ENCODE measurements around the gene KEAP1.

GRCh38 chr19:10548746-10549276, 45.7 kb upstream of the KEAP1 start:
- TF ChIP-seq CTCF (IDR thresholded peaks at IDR 0.05 in 2 of 3, conservative IDR thresholded peaks at IDR 0.05 in 1 of 3; ENCODE audit: control insufficient read depth in 2 of 3, extremely low read depth in 1 of 3, insufficient read depth in 1 of 3, low read depth in 3 of 3, low read length in 3 of 3), result no peak
- TF ChIP-seq POLR2AphosphoS5 (IDR thresholded peaks at IDR 0.05; ENCODE audit: low read length), result no peak
- no peak for TF ChIP-seq EP300 (IDR thresholded peaks at IDR 0.05; ENCODE audit: borderline replicate concordance in 1 of 2, control insufficient read depth in 1 of 2, low read depth in 2 of 2, low read length in 2 of 2)
- TF ChIP-seq NR2C1 (IDR thresholded peaks at IDR 0.05), result no peak
- TF ChIP-seq CHD2 (IDR thresholded peaks at IDR 0.05; ENCODE audit: borderline replicate concordance, low read depth, low read length), result no peak
- TF ChIP-seq CBFB (IDR thresholded peaks at IDR 0.05; ENCODE audit: low read depth), result no peak
- TF ChIP-seq STAT1 (conservative IDR thresholded peaks at IDR 0.05), result no peak
- TF ChIP-seq ZNF207 (IDR thresholded peaks at IDR 0.05; ENCODE audit: borderline replicate concordance), result no peak
- no peak; the same call in 1 of the 2 replicates for TF ChIP-seq POLR2A (IDR thresholded peaks at IDR 0.05; ENCODE audit: low read depth, low read length)
- TF ChIP-seq PBX3 (IDR thresholded peaks at IDR 0.05; ENCODE audit: insufficient replicate concordance, low read depth, low read length), result no peak
- no peak for TF ChIP-seq RB1 (IDR thresholded peaks at IDR 0.05; ENCODE audit: borderline replicate concordance)

Data from GM12878 (cell line).